HEK293T (cell line): Measurements from ENCODE around the gene SMCP.

Experiments
- CTCF ChIA-PET: fragments of 350-600 bp; formaldehyde crosslinking; extraction: SDS; loops from one replicate; lab custom pipeline; 2021; ENCODE audit warnings: antibody characterized with exemption, inconsistent platforms; lab: Yijun Ruan, JAX
- POLR2A ChIA-PET: fragments of 350-600 bp; formaldehyde crosslinking; extraction: SDS; loops from one replicate; lab custom pipeline; 2020; ENCODE audit warnings: antibody characterized with exemption, inconsistent platforms; lab: Yijun Ruan, JAX
- DNase-seq: peaks from one replicate; pipeline ENCODE4 v3.0.0; 2012; ENCODE audit warnings: mixed read lengths; ENCODE audit errors: extremely low spot score
- ARNT ChIP-seq: fragments of 450-650 bp; IDR thresholded peaks from 2 replicates; pipeline ENCODE4 v1.6.1; 2017; ENCODE audit warnings: mild to moderate bottlenecking
- BHLHE40 ChIP-seq: fragments of 450-650 bp; IDR thresholded peaks from 2 replicates; pipeline ENCODE4 v1.6.1; 2016; ENCODE audit warnings: mild to moderate bottlenecking, moderate library complexity, borderline replicate concordance
- CTBP1 ChIP-seq: fragments of 450-650 bp; IDR thresholded peaks from 2 replicates; pipeline ENCODE4 v1.6.1; 2016; ENCODE audit warnings: borderline replicate concordance
- ELF4 ChIP-seq: fragments of 450-650 bp; IDR thresholded peaks from 2 replicates; pipeline ENCODE4 v1.6.1; 2017; ENCODE audit warnings: antibody characterized with exemption
- FOXA1 ChIP-seq: fragments of 450-650 bp; IDR thresholded peaks from 2 replicates; pipeline ENCODE4 v1.6.1; 2016; ENCODE audit warnings: mild to moderate bottlenecking
- FOXK2 ChIP-seq: fragments of 450-650 bp; IDR thresholded peaks from 2 replicates; pipeline ENCODE4 v1.6.1; 2016; ENCODE audit warnings: mild to moderate bottlenecking
- FOXM1 ChIP-seq: fragments of 450-650 bp; IDR thresholded peaks from 2 replicates; pipeline ENCODE4 v1.6.1; 2017; ENCODE audit warnings: mild to moderate bottlenecking, borderline replicate concordance
- HDGF ChIP-seq: fragments of 450-650 bp; IDR thresholded peaks from 2 replicates; pipeline ENCODE4 v1.6.1; 2017; ENCODE audit warnings: antibody characterized with exemption, borderline replicate concordance
- L3MBTL2 ChIP-seq: fragments of 450-650 bp; conservative IDR thresholded peaks from 2 replicates; pipeline ENCODE4 v1.6.1; 2016; ENCODE audit warnings: mild to moderate bottlenecking
- LEF1 ChIP-seq: fragments of 450-650 bp; IDR thresholded peaks from 2 replicates; pipeline ENCODE4 v1.6.1; 2017; ENCODE audit warnings: mild to moderate bottlenecking, borderline replicate concordance
- NFRKB ChIP-seq: fragments of 450-650 bp; IDR thresholded peaks from 2 replicates; pipeline ENCODE4 v1.6.1; 2016; ENCODE audit warnings: mild to moderate bottlenecking, moderate library complexity
- PKNOX1 ChIP-seq: fragments of 450-650 bp; IDR thresholded peaks from 2 replicates; pipeline ENCODE4 v1.6.1; 2016
- SP1 ChIP-seq: fragments of 450-650 bp; IDR thresholded peaks from 2 replicates; pipeline ENCODE4 v1.6.1; 2017
- SUZ12 ChIP-seq: fragments of 450-650 bp; IDR thresholded peaks from 2 replicates; pipeline ENCODE4 v1.6.1; 2016; ENCODE audit warnings: mild to moderate bottlenecking
- TARDBP ChIP-seq: fragments of 450-650 bp; IDR thresholded peaks from 2 replicates; pipeline ENCODE4 v1.6.1; 2016
- ZNF384 ChIP-seq: fragments of 450-650 bp; IDR thresholded peaks from 2 replicates; pipeline ENCODE4 v1.6.1; 2016

The SMCP gene

GRCh38 chr1:152860129-152860528, 18.0 kb upstream of the SMCP start:
- no peak for DNase-seq
- no peak for TF ChIP-seq SP1
- TF ChIP-seq TARDBP, result no peak
- ChIA-PET POLR2A (no interaction called here), CTCF (interaction anchor here (2.3 kb wide), 1 partner anchor 10 kb away, joined by 11 read pairs; no protein-coding TSS in a partner anchor)

- TF ChIP-seq TARDBP, result no peak
- TF ChIP-seq HDGF, result no peak
- no peak for TF ChIP-seq FOXK2
- no peak for TF ChIP-seq FOXA1
- TF ChIP-seq BHLHE40, result no peak
- TF ChIP-seq SP1, result no peak
- no peak for TF ChIP-seq FOXM1
- TF ChIP-seq SUZ12, result no peak
- no peak for TF ChIP-seq ELF4
- POLR2A ChIA-PET, result no interaction called here
- CTCF ChIA-PET, result interaction anchor here (2.3 kb wide), 1 partner anchor 9 kb away, joined by 11 read pairs; no protein-coding TSS in a partner anchor
- DNase-seq, result no peak
These were observed 16.7 kb upstream of the SMCP start for GRCh38 chr1:152861374-152861773.

- ChIA-PET POLR2A (no interaction called here), CTCF (interaction anchor here (0.6 kb wide), 1 partner anchor 368 kb away, joined by 3 read pairs; no protein-coding TSS in a partner anchor)
- DNase-seq, result no peak
- TF ChIP-seq CTBP1, result no peak
- TF ChIP-seq SUZ12, result no peak
- TF ChIP-seq ELF4, result no peak
- TF ChIP-seq FOXA1, result no peak
- no peak for TF ChIP-seq SP1
These were observed 13.7 kb upstream of the SMCP start for GRCh38 chr1:152864443-152864842.

GRCh38 chr1:152866321-152866720, 11.8 kb upstream of the SMCP start:
- no peak for TF ChIP-seq SUZ12
- TF ChIP-seq FOXK2, result no peak
- TF ChIP-seq LEF1, result no peak
- TF ChIP-seq ZNF384, result no peak
- TF ChIP-seq FOXA1, result no peak
- no peak for TF ChIP-seq ELF4
- no peak for TF ChIP-seq CTBP1
- TF ChIP-seq HDGF, result no peak
- TF ChIP-seq TARDBP, result no peak
- TF ChIP-seq PKNOX1, result no peak
- no peak for TF ChIP-seq L3MBTL2
- TF ChIP-seq ARNT, result no peak
- no peak for TF ChIP-seq FOXM1
- POLR2A ChIA-PET, result no interaction called here
- CTCF ChIA-PET, result no interaction called here
- no peak for DNase-seq

- CTCF ChIA-PET, result interaction anchor here (0.6 to 3.4 kb wide), 7 partner anchors 9 to 323 kb away, joined by 3 to 23 read pairs (median 6); partner anchors contain the start of gene LCE7A
- POLR2A ChIA-PET, result no interaction called here
- no peak for TF ChIP-seq CTBP1
- no peak for TF ChIP-seq ZNF384
- TF ChIP-seq NFRKB, result no peak
- no peak for TF ChIP-seq SUZ12
- no peak for TF ChIP-seq PKNOX1
- TF ChIP-seq FOXK2, result no peak
- TF ChIP-seq FOXA1, result no peak
- TF ChIP-seq SP1, result no peak
- TF ChIP-seq ELF4, result no peak
- TF ChIP-seq FOXM1, result no peak
- no peak for TF ChIP-seq LEF1
- TF ChIP-seq ARNT, result no peak
- no peak for TF ChIP-seq HDGF
- no peak for TF ChIP-seq BHLHE40
- no peak for TF ChIP-seq TARDBP
- TF ChIP-seq L3MBTL2, result no peak
- DNase-seq, result peak; percentile 86
These were observed 8.2 kb upstream of the SMCP start for GRCh38 chr1:152869808-152870419.

- ChIA-PET POLR2A (no interaction called here), CTCF (interaction anchor here (0.6 to 3.4 kb wide), 8 partner anchors 10 to 351 kb away, joined by 3 to 23 read pairs (median 5); partner anchors contain the start of gene LCE7A)
- no peak for TF ChIP-seq NFRKB
- TF ChIP-seq ARNT, result no peak
- TF ChIP-seq FOXK2, result no peak
- TF ChIP-seq SUZ12, result no peak
- no peak for TF ChIP-seq ELF4
- no peak for TF ChIP-seq BHLHE40
- TF ChIP-seq FOXA1, result no peak
- no peak for TF ChIP-seq L3MBTL2
- no peak for TF ChIP-seq ZNF384
- no peak for TF ChIP-seq LEF1
- no peak for TF ChIP-seq TARDBP
- TF ChIP-seq HDGF, result no peak
- TF ChIP-seq SP1, result no peak
- no peak for TF ChIP-seq PKNOX1
- no peak for TF ChIP-seq FOXM1
- no peak for TF ChIP-seq CTBP1
- DNase-seq, result peak; percentile 60
These were observed 7.0 kb upstream of the SMCP start for GRCh38 chr1:152870831-152871730.
